Stimulated activated CD8-positive, alpha-beta memory T cell treated with anti-CD3 and anti-CD28 coated beads, Interleukin-7, amount 100 ng/mL, for 48 hours (primary cell): ENCODE measurements around the gene FAM43A.

Source experiments
- DNase-seq, 2 donors: peaks; one replicate each; pipeline ENCODE4 v3.0.0-alpha.2; 2020; ENCODE audit warnings: low read depth in 1 of 2; ENCODE audit errors: extremely low read depth in 1 of 2

The FAM43A gene

DNA sequence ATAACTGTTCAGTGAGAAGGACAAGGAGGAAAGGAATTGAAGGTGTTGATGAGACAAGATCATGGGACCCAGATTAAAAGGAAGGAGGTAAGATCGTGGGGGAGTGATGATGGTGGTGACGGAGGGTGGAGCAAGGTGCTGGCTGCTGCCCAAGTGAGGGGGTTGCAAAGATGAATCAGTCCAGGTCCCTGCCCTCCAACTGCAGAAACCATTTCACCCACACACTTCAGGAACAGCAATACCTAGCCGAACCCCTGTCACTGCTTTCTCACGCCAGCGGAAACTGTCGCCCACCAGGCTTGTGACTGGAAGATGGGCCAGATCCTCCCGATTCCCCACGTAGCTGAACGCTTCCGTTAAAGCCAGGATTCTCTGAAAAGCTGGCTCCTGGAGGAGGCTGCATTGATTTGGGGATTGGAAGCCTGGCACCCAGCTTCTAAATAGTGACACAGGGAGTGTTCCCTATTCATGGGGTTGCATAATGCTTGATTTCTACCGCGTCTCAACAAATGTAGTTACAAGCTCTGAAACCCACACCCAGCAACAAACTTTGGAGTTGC lies 10.5 kb upstream of the FAM43A start:
- DNase-seq = peak; percentile 49 to 76

DNA sequence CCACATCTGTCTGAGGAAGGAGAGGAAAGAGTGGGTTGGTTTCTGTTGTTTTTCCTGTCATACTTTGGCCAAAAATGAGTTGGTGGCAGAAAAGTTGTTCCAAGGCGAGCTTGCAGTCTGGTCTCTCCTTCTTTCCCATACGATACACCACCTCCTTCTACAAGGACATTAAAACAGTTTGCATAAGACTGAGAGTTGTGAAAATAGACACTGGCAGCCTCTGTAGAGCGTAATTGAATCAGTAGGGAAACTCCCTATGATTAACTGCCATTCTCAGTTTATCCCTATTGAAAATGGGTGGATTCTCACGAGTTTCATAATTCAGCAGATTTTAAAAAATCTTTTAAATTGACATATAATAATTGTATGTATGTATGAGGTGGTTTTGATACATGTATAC lies 10.0 kb upstream of the FAM43A start:
- no peak for DNase-seq

DNA sequence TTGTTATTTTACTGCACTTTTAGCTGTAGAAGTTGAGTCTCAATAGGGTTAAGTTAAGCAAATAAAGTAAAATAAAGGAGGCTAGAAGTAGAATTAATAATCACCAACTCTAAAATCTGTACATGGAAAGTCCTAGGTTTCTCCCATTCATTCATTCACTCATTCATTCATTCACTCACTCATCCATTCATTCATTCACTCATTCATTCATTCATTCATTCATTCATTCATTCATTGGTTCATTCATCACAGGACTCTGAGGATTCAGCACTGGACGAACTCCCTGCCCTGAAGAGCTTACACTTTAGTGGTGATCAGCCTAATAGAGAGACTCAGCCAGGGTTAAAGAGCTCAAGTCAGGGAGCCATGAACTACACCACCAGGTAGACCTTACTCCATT lies 9.2 kb upstream of the FAM43A start:
- no peak for DNase-seq

DNA sequence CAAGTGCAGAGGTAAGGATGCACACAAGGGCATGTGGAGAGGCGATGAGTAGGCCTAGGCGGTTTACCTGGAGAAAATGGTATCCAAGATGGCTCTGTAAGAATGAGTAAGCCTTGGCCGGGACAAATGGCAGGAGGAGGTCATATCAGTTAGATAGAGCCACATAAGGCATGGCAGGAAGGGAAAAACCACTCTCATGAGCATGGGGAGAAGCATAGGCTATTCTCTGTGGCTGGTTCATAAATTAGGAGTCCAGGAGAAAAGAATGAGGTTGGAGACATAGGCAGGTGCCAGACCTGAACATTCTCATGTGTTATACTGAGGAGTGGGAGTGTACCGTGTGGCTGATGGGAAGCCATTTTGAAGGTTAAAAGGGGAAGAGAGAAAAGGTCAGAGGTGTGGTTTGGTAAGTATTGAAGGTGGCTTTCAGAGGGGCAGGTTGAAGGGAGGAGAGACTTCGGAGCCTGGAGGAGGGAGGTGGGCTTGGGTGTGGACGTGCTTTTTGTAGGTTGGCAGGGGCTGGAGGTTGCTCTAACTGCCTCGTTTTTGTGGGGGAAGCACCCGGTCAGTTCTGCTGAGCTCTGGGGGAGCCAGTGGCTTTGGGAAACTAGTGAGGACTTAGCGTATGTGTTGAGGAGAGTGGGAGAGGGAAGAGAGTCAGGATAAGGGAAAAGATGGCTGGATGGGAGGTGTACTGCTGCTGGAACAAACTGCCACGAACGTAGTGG lies 4.6 kb upstream of the FAM43A start:
- no peak for DNase-seq

DNA sequence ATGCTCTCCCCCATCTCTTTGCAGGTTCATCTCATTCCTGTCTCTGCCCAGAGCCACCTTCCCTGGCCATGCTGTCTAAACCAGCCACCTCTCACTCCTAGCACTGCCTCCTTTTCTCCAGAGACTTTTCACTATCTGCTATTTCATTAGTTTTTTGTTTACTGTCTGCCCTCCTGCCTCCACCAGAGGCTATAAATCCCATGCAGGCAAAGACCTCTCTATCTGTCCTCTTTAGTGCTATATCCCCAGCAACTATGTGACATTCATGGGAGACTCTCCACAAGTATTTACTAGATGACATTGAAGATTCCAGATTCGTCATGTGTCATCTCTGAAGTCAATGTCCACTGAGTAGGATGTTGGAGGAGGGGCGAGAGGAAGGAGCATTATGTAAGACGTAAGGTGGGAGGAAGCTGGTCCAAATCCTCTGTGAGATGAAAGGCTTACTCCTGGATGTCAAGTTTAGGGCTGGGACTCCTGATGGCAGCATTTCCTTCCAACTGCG lies 3.4 kb upstream of the FAM43A start:
- DNase-seq = no peak

DNA sequence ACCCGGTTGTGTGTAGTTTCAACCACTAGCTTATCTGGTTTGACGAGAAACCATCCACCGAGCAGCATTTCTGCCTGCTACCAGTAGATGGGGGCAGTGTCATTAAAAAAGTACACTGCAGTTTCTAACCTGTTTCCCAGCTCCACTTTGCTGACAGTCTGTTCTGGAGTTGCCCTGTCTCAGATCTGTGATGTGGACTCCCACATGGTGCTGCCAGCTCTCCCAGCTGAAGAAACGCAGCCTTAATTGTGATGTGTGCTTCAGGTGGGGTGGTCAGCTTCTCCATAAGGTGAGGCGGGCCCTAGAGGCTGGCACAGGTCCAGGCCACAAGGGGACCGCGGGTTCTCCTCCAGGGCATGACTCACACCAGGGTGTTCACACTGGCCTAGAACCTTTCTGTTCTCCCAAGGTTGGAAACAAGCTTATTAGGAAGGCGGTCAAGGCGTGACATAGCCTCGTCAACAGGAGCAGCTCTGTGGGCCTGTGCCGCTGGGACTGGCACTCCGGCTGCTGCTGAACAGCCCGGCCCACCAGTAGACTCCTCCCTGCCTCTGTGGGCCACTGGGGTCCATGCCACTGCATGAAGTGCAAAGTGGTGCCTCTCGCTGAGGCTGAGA lies 2.9 kb upstream of the FAM43A start:
- peak in 1 of 2 donors; percentile 23 for DNase-seq

DNA sequence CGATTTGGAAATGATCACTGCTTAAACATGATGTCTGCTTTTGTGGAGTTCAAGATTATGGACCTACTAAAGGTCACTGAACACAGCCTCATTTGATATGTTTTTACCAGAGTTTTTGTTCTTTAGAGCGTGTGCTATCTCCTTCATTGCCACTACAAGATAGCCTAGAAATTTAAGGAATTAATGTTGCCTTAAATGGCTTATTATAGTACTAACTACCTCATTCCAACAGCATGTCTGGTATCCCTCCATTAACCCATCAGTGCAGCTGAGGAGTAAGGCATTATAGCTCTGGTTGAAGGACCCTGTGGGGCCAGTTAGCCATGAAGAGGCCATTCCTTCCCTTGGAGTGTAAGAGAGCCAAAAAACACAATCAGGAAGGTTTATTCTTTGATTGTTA lies 2.3 kb upstream of the FAM43A start:
- no peak for DNase-seq

DNA sequence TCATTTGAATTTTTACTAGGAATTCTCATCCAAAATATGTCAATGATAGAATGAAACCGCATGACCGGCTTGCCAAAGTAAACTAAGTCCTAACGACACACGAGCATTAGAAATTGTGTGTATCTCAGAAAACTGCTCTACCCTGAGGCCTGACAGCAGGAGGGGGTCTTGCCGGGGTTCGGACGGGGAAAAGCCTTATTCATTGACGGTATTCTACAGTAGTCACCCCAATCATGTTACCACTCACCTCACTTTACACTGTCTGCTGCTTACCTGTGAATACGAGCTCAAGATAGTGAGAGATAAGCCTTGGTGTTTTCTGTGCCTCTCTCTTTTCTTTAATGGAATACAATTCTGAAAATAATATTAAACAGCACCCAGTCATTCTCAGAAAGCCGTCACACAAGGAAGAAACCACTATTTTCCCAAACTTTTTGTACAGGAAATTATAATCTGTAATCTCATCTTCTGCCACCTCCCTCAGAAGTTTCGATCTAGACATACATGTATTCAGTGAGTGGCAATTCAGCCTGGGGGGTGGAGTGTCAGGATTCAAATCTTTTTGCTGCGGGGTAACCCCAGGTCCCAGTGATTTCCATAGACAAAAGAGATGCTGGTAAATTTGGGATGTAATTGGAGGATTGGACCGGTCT lies 492 bp upstream of the FAM43A start:
- DNase-seq = no peak

DNA sequence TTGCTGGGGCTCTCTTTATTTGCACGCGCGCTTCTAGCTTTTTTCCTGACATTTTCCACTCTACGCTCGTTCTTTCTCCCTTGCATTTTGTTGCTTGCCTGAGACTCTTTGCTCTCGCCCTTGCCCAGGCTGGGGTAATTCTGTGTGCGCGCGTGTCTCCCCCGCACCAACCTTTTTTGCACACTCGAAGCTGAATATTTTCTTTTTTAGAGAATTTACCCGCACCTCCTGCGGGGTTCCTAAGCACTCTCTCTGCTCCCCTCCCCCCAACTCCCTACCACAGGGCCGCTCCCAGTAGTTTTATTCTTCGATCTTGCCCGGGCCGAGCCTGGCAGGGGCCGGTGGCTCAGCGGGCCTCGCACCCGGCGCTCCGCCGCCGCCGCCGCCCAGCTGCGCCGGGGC lies 732 bp downstream of the FAM43A start:
- no peak for DNase-seq

DNA sequence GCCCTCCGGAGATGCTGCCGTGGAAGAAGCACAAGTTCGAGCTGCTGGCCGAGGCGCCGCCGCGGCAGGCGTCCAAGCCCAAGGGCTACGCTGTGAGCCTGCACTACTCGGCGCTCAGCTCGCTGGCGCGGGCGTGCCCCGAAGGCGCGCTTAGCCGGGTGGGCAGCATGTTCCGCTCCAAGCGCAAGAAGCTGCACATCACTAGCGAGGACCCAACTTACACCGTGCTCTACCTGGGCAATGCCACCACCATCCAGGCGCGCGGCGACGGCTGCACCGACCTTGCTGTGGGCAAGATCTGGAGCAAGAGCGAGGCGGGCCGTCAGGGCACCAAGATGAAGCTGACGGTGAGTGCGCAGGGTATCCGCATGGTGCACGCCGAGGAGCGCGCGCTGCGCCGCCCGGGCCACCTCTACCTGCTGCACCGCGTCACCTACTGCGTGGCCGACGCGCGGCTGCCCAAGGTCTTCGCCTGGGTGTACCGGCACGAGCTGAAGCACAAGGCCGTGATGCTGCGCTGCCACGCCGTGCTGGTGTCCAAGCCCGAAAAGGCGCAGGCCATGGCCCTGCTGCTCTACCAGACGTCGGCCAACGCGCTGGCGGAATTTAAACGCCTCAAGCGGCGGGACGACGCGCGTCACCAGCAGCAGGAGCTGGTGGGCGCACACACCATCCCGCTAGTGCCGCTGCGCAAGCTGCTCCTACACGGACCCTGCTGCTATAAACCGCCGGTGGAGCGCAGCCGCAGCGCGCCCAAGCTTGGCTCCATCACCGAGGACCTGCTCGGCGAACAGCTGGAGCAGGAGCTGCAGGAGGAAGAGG lies 1.3 kb downstream of the FAM43A start:
- DNase-seq = no peak

DNA sequence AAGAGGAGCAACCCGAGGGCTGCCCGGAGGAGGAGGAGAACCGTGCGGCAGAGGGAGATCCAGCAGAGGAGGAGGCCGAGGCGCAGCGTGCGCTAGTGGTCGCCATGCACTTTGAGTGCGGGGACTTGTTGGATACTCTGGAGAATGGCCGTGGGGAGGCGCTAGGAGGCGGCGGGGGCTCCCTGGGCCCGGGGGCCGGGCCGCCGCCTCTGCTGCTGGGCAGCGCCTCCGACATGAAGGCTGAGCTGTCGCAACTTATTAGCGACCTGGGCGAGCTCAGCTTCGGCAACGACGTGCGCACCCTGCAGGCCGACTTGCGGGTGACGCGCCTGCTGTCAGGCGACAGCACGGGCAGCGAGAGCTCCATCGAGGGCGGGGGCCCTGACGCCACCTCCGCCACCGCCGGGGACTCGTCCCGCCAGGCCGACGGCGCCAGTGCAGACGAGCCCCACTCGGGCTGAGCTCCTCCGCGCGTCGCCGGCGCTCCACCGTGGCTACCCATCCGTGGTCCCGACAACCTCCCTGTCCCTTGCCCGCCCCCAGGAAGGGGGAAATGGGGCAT lies 2.0 kb downstream of the FAM43A start:
- peak; percentile 61 to 77 for DNase-seq

DNA sequence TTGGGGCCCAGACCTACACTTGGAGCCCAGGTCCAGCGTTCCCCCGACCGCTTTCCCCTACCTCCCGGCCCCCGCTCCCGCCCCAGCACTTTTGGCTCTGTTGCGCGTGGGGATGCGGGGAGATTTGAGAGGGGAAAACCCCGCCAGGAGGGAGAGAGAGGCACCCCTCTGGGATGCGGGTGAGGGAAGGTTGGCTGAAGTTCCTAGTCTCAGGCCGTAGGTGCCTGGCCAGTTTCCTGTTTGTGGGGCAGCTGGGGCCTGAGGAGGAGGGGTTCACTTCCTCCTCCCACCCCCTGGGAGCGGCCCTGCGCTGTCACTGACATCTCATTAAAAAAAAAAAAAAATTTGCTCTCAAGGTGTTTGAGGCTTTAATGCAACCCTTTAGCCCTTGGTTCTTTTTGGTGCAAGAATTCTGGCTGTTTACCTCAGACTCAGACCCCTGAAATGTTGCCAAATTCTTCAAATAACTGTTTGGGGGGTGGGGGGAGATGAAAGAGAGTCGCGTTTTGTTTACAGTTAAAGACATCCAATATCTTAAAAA lies 2.6 kb downstream of the FAM43A start:
- no peak for DNase-seq

DNA sequence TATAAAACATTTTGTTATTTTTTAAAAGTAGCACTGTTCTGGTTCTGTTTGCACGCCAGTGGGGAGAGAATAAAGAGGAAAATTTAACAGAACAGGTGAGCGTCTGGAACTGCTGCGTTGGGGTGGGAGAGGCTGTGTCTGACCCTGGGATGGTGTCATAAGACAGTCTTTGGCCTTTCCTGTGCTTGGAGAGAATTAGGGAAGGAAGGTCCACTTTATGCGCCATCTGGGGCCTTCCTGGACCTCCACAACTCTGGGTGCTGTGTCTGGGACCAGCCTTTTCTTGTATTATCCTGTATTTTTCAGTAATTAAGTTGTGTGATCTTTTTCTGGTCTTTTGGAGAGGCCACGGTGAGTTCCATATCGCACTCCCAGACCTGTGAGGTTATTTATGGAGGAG lies 3.3 kb downstream of the FAM43A start:
- no peak for DNase-seq

DNA sequence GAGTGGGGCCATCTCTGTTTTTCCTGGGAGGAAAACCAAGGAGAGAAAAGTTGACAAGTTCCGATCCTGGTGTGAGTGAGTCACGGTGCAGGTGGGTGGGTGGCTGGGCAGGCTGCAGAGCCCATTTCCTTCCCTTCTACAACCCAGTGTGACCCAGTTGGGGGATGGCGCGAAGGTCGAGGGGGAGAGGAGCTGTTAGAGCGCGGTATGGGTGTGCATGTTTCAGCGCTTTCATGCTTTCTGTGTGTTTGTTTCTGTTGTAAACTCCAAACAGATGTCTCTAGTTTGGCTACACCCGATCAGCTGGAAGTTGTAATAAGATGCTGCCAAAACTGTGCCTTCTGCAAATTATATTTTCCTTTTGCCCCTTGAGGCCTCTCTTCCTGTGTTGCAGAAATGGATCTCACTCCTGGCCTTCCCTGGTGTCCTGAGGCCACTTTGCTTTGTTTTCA lies 3.8 kb downstream of the FAM43A start:
- no peak for DNase-seq

DNA sequence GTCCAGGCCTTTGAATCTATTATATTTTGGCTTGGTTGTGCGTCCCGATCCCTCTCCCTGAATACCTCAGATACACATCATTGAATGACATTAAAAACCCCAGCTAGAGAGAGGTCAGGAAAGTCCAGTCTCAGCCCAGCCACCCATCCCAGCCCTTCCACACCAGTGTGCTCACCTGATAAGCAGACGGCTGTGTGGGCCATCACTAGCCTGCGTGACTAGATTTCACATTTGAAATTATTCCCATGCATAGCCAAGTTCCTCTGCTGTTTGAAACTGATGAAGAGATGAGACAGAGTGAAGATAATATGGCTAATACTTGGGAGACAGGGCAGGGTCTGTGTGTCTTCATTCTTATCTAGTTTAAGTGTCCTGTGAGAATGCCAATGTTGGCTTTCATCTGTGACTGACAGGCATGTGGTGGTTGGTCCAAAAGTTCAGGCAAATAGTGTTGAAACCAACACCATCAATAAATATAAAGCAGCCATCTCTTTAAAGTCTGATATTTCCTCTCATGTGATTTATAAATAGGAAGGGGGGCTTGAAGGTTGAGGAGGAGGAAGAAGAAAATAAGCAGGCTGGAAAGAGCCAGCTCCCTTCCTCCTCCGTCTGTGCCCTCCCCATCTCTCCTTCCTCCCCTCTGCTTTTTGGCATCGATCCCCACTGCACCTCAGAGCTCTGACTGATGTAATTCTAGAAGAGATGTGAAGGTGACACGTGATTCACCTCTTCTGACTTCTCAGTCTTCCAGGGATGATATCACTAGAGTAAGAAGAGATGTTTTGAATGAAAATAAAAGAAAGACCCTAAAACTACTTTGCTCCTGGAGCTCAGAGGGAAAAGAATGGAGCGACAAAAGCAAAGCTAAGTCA lies 5.1 kb downstream of the FAM43A start:
- DNase-seq = no peak

DNA sequence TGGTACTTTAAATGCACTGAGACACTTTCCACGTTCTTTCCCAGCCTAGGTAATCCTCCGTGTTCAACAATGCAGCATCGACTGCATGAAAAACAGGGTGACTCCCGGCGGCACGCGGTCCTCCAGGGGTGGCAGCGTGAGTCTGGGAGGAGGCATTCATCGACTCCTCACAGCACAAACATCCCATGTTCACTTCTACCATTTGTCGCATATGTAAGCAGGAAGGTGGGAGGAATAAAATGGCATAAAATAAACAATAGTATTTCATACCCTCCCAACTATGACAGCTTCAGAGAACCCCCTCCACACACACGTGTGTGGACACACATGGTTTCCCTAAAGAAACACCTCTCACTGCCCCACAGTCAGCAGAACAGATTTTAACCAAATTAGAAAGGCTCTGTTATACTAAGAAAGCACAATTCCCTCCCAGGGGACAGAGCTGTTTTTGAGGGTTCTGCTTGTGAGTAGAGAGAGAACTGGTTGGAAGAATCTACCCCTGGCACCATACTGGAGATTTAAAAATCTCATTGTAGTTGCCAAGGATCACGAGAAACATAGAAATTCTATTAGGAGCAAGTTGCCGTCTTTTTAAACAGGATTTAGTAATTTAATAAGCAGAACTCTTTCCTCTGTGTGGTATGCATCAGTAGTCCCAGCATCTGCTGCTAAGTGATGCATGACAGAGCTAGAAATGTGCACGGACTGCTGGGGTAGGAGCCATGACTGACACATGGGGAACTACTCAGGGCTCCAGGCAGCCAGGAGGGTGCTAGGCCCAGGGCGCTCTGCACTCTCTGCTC lies 6.0 kb downstream of the FAM43A start:
- no peak for DNase-seq

DNA sequence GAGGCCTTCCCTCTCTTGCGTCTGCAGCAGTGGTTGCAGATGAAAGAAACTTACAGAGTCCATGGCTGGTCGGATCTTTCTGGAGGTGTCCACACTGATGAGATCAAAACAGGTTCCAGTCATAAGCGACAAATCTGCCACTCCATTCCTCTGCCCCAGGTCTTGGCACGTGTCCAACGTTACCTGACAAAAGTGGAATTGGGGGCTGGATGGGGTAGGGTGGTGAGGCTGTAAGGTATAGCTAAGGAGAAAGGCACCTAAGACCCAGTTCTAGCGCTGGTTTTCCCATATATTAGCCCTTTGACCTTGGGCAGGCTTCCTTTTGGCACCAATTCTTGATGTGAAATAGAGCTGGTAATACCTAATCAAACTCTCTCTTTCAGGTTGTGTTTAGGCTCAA lies 11.0 kb downstream of the FAM43A start:
- no peak for DNase-seq

DNA sequence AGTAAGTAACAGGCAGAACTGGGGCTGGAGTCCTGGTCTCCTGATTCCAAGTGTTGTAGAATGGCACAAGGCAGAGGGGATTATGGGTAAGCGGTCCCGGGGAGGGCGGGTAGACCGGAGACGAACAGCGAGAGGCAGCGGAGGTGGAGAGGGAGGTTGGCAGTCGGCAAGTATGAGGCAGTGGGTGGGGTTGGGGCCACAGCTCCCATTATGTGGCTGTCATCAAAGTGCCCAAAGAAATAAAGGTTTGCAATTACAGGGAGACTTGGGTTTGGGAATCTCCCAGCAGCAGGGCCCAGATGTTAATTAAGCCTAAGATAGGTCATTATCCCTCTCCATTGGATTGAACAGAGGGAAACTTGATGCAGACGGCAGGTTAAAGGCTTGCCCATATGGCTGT lies 16.9 kb downstream of the FAM43A start:
- no peak for DNase-seq

DNA sequence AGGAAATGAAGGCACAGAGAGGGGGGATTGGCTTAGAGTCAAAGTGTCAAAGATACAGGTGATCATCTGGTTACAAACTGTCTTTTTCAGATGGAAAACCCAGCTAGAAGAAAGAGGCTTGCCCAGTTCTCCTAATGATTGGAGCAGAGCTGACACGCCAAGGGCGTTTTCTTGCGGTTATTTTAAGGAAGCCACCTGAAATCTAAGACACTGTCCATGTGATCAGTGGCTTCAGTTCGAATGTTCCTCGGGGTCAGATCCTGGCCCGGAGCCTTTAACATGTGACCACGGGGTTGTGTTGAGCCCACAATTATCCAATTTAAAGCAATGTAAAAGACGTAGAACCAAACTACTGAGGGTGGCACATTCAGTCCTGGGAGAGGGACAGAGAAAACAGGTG lies 19.5 kb downstream of the FAM43A start:
- no peak for DNase-seq
